Hematopoietic multipotent progenitor cell (in vitro differentiated cells): Measurements from ENCODE around the gene ADGRV1. TPM values are rescaled to one million over a fixed set of nuclear protein-coding genes. Genes with fewer than 3 reads are reported as not detected.
"Not testable (repeated sequence)": the region's sequence is repeated elsewhere in the genome, so short reads cannot be mapped to it uniquely, and the experiment has no call there.

ENCODE experiments used
- DNase-seq, 3 donors: peaks; one replicate each; pipeline ENCODE4 v3.0.0-alpha.2; 2011 to 2015; ENCODE audit warnings: low read depth in 2 of 3, low spot score in 2 of 3
- total RNA-seq: library from RNA; depleted of rRNA; stranded (reverse); fragments of >200 nt; gene quantifications from one replicate; pipeline ENCODE4 v1.2.3, GENCODE V29; 2012

Gene ADGRV1
- total RNA-seq, 1 donor: 0.27 TPM

DNA sequence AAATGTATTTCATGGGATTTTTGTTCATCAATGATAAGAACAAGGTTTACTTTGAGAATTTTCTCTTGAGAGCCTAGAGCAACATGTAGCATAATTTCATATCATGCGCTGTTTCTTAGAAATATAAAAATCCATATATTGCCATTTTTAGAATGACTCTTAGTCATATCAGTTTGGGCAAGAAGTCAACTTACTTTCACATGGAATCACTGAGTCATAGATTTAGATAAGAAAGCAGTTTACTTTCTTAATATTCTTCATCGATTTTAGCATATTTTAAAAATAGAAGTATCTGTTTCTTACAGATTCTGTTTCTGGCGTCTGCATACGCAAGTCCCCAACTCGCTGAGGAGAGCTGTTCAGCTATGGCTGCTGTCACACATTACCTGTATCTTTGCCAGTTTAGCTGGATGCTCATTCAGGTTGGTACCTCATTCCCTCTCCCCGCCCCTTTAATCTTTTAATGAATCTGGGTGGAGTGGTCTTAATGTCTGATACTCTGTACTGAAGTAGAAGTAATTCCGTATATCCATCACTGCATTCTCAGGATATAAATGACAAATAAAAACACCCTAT is 406.6 kb downstream of the ADGRV1 start:
- no peak for DNase-seq

DNA sequence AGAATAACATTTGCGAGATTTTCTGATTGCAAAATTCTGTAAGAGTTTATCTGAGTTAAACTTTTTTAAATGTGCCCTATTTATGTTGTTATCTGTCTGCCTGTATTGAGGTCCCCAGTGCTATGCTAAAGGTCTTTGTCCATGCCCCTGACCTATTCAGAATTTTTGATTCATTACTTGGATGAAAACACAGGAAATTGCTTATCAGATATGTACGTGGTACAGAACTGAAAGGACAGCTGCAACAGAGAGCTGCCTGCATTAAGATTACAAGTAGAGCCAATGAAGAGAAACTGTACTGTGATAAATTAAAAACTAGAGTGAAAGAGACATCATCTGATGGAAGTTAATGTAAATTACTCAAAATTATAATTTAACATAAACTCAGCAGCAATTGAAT is 408.8 kb downstream of the ADGRV1 start:
- DNase-seq: peak in 1 of 3 donors; percentile 12

DNA sequence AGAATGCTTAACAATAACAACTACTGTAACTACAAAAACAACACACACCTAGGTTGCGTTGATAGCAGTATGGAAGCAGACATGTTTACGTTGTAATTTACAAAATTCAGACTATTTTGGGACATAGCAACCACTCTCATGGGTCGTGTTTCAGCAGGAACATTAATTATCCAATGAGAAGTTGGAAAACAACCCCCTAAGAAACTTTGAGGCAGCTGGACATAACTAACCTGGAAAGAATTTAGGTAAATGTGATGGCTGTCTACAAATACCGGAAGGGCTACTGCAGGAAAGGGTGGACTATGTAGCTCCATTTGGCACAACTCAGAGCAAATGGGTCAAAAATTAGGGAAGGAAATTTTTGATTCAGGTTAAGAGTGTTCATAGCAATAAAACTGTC is 409.3 kb downstream of the ADGRV1 start:
- DNase-seq: no peak

DNA sequence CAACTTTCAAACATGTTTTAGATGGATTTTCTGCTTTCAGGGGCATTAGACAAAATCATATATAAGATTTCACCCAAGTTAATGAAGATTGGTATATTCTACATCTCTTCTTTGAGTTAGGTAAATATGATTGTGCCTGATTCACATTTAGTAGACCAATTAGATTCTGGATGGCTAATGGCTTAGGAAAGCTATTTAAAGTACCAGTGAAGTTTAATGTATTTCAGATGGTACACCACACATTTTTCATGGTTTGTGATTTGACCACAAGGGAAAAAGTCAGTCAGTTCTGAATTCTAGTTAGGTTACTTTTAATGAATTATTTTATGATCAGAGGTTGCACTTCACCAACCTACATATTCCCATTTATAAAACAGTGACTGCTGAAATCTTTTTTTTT is 409.7 kb downstream of the ADGRV1 start:
- DNase-seq: peak in 1 of 3 donors; percentile 12

DNA sequence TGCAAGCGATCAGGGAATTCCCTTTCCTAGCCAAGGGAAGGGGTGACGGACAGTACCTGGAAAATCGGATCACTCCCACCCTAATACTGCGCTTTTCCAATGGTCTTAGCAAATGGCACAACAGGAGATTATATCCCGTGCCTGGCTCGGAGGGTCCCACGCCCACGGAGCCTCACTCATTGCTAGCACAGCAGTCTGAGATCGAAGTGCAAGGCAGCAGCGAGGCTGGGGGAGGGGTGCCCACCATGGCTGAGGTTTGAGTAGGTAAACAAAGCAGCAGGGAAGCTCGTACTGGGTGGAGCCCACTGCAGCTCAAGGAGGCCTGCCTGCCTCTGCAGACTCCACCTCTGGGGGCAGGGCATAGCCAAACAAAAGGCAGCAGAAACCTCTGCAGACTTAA is 411.3 kb downstream of the ADGRV1 start:
- DNase-seq: not testable (repeated sequence)

DNA sequence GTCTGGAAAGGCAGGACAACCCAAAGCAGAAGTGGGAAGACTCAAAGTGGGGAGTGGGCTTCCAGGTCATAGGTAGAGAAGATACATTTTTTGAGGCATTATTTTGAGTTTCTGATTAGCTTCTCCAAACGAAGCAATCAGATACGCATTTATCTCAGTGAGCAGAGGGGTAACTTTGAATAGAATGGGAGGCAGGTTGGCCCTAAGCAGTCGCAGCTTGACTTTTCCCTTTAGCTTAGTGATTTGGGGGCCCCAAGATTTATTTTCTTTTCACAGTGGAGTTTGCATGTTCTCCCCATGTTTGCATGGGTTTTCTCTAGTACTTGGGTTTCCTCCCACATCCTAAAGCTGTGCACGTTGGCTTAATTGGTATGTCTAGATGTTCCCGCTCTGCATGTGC is 422.6 kb downstream of the ADGRV1 start:
- DNase-seq: no peak

DNA sequence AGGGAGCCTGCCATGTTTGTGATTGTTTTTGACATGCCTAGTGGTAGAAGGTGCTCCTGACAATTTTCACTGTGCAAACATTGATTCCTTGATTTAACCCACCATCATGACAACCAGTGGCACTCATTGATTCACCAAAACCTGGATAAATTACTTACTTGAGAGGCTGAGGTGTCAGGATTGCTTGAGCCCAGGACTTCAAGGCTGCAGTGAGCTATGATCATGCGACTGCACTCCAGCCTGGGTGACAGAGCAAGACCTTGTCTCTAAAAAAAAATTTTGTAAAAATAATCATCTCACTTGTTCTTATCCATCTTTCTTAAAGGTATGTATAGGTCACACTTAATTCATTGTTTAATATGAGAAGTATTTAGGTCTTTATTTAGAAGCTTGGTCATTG is 423.2 kb downstream of the ADGRV1 start:
- no peak for DNase-seq

DNA sequence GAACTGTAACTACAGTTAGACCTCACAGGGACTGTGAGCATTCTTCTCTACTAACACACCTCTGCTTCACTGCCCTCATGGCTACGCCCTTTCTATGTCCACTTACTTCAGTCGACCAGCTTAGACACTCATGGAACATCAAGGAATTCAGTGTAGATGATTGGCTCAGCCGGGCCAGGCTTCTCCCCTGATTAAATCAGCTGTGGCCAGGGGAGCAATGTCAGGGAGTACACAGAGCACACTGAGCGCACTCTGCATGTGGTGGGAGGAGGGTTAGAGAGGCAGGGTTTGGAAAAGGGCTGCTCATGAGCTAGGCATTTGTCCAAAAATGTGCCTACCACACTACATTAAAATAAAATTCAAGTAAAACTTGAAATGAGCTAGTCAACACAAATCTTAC is 424.0 kb downstream of the ADGRV1 start:
- no peak for DNase-seq

DNA sequence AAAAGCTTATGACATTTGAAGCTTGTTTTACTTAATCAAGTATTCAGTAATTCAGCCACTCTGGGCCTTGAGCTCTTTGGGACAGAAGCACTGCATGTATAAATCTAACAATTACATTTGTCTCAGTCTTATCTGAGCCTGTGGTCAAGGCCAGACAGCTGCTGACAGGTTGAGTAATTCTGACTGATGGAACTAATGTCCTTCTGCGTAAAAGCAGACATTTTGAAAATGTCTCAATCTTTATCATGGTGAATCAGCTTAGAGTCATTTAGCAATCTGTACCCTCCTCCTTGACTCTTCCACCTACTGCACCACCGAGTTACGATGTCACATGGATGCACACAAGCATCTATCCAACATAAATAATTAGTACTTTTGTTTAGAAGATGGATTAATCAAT is 424.6 kb downstream of the ADGRV1 start:
- peak in 2 of 3 donors; percentile 24 to 66 for DNase-seq

DNA sequence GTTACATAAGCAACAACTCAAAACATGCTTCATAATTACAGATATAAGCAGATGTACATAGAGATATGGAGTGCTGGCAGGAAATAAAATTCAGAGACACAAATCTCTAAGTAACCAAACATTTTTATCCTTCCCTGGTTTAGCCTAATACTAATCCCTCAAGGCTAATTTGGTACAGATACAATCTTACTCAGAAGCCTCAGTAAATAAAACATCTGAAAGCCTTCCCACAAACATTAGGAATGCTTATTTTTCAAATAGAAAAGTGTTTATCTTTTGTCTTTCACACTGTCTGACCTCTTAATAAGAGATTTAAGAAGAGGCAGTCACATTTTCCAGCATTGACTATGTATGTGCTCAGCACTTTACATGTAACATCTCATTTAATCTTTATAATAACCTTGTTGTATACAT is 425.1 kb downstream of the ADGRV1 start:
- peak in 1 of 3 donors; percentile 36 for DNase-seq

DNA sequence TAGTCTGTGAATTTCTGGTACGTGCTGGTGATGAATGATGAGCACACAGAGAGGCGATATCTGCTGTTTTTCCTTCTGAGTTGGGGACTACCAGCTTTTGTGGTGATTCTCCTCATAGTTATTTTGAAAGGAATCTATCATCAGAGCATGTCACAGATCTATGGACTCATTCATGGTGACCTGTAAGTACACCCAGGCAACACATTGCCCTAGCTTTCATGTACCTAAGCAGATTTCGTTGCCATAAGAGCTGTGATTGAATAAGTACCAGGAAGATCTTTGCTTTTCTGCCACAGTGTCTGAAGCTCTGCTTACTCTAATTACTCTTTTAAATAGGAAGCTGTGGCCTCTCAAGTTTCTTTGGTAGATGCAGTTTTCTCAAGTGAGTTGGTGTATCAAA is 426.7 kb downstream of the ADGRV1 start:
- no peak for DNase-seq

DNA sequence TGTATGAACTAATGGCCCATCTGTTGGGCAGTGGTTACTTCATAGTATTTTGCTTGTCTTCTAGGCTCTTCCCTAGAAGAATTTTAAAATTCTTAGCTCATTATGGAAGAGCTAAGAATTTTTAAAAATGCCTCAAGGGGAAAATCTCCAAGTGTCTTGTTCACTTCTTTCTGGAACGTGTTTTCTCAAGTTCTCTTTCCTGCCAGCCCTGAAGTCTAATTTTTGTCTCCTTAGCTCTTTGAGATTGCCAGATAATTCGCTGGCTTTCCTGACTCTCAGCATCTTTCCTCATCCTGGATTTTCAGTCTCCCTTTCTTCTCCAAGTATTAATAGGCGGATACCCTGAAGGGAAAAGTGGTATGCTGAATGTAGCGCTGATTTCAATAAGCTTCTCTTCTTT is 429.1 kb downstream of the ADGRV1 start:
- no peak for DNase-seq

DNA sequence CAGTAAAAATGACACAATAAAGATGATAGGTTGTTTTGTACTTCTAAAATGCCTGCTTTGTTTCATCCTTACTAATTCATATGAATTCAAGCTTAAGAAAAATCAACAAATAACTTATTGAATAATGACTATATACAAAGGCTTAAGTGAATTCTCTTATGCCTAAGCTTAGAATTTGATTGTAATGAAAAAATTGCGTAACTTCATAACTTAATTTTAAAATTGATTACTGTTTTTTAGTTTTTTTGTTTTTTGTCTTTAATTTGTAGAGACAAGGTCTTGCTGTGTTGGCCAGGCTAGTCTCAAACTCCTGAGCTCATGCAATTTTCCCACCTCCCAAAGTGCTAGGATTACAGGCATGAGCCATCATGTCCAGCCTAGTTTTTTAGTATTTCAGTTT is 432.6 kb downstream of the ADGRV1 start:
- DNase-seq: no peak

DNA sequence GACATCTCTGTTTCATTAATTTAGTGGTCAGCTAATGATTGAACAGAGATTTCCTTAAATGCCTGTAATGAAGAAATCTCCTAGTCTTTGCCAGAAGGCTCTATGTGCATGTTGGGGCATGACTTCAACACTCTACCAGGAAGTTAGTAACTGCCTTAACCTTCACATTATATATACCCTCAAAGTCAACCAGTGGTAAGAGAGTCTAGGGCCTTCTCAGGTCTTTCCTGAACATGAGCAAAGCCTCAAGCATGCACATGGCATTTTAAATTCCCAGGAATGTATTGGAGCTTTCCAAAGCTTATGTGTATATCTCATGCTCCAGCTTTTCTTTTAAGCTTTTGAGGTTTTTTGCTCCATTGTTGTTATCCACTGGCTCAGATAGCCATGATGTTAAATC is 436.2 kb downstream of the ADGRV1 start:
- DNase-seq: no peak

DNA sequence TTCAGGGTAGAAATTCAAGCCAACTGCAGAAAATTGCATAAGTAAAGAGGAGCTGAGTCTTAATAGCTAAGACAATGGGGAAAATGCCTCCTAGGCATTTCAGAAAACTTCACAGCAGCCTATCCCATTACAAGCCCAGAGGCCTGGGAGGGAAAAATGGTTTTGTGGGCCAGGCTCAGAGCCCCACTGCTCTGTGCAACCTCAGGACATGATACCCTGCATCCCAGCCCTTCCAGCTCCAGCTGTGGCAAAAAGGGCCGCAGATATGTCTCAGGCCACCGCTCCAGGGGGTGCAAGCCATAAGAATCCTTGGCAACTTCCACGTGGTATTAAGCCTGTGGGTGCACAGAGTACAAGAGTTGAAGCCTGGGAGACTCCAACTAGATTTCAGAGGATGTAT is 437.5 kb downstream of the ADGRV1 start:
- DNase-seq: no peak

DNA sequence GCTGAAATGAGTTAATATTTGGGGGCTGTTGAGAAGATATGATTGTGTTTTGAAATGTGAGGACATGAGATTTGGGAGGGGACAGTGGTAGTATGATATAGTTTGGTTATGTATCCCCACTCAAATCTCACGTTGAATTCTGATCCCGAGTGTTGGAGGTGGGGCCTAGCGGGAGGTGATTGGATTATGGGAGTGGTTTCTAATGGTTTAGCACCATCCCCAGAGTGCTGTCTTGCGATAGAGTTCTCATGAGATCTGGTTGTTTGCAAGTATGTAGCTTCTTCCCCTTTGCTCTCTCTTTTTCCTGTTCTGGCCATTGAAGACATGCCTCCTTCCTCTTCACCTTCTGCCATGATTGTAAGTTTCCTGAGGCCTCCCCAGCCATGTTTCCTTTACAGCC is 438.5 kb downstream of the ADGRV1 start:
- no peak for DNase-seq

DNA sequence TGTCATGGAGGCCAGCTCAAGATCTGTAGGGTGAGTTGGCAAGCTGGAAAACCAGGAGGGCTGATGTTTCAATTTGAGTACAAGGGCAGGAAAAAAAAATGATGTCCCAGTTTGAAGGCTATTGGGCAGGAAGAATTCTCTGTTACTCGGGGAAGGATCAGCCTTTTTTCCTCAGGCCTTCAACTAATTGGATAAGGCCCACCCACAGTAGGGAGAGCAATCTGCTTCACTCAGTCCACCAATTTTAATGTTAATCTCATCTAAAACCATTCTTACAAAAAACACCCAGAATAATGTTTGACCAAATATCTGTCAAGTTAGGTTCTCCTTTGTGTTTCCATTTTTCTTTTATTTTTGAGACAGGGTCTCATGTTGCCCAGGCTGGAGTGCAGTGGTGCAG is 442.1 kb downstream of the ADGRV1 start:
- DNase-seq: no peak

DNA sequence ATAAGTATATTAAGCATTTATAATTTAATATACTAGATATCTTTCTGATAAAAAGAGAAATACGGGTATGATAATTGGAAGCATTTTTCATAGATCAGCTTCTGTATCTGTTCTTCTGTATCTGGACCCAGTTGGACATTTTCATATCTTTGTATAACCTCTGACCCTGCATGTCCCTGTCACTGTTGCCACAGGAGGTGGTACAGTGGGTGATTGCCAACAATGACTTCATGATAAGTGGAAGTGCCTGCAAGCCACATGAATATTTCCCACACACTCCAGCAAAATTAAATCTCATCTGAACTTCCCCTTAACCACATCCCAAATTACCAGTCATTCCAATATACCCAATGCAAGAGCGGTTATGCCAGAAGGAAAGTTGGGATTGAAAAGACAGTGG is 448.1 kb downstream of the ADGRV1 start:
- DNase-seq: no peak

DNA sequence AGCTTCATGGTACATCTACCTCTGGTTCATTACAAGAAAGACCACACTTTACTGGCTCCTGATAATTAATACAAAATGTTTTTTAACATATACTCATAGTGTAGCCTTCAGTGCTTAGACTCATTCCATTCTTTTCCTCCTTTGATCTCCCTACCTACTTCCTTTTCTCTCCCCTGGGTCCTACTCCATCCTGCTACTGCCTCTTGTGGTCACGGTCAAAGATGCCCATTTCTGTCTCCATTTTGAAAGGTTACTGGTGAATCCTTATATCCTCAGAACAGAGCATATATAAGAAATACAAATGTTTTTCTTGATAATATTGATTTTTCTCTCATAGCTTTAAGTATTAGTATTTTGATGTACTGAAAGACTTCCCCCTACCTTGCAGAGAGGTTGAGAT is 448.7 kb downstream of the ADGRV1 start:
- DNase-seq: no peak

DNA sequence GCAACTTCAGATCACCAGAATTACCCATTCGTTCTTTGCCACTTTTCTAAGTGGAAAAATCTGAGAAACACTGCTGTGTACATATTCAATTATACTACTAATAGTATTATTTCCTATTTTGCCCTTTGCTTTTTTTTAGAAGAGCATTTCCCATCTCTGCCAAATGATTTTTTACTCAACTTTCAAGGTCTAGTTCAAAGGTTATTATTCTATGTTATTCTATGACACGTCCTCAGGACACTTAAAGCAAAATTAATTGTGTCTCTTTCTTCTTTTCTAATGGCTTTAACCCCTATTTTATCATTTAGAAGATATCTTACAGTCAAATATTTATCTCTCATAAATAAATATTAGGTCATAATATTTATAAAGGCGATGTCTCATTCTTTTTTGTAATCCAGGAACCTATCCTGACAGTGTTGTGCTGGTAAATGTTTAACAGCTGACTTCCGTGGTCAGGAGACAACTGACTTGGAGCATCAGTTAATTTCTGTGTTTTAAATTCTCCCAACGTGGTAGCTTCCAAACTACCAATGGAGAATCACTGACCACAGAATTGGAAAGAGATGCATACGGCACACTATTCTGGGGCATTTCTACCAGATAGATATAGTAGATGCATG is 449.3 kb downstream of the ADGRV1 start:
- DNase-seq: no peak

DNA sequence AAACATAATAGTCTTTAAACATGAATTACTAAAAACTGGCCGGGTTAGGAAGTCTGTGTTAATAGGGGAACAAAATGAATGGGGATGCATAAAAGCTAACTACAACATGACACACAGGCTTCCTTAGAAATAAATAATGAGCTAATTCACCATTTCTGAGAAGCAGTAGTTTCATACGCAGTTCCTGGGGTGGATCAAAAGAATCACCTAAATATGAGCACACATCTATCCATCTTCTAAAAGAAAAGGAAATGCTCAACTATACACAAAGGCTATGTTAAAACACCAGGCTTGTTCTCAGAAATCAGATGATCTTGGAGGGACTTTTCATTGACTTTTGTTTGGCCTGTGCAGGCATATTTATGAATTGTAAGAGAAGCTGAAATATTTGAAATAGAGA is 451.5 kb downstream of the ADGRV1 start:
- DNase-seq: no peak

DNA sequence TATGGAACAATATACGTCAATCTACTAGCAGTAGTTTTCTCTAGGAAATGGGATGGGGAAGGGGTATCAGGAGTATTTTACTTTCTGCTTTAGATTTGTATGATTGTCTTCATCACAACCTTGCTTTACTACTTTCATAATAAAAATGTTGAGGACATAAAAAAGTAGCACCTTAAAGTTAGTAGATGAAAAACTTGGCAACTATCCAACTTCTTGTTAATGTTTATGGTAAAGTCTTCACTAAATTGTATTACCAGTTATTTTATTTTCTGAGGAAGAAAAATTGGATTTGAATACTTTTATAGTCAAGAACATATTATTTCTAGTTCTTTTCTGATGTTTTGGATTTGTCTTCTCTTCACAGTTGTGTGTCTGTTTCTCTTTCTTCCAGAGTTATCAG is 452.4 kb downstream of the ADGRV1 start:
- no peak for DNase-seq

DNA sequence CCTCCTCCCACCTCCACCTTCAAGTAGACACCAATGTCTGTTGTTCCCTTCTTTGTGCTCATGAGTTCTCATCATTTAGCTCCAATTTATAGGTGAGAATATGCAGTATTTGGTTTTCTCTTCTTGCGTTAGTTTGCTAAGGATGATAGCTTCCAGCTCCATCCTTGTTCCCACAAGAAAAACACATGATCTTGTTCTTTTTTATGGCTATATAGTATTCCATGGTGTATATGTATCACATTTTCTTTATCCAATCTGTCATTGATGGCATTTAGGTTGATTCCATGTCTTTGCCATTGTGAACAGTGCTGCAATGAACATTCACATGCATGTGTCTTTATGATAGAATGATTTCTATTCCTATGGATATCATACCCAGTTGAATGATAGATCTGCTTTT is 454.3 kb downstream of the ADGRV1 start:
- DNase-seq: not testable (repeated sequence)
